SK-N-SH treated with all-trans-retinoic acid at 6 μM for 48 hours (cell line): Measurements from ENCODE around the gene PHPT1.
"Not testable (repeated sequence)": the region's sequence is repeated elsewhere in the genome, so short reads cannot be mapped to it uniquely, and the experiment has no call there.

Source experiments
- ATAC-seq: fragments of 200-7000 bp; cut with Tn5 transposase; 3 replicates; pipeline ENCODE4 v1.9.1; 2020; ENCODE audit warnings: mild to moderate bottlenecking, moderate library complexity
- ARNTL ChIP-seq: fragments of 450-650 bp; formaldehyde crosslinking; IDR thresholded peaks from 2 replicates; pipeline ENCODE4 v1.5.0; 2020; ENCODE audit warnings: low read depth, mild to moderate bottlenecking, moderate library complexity, borderline replicate concordance
- CSDC2 ChIP-seq: fragments of 250-450 bp; sonication (Bioruptor Pico); IDR thresholded peaks from 2 replicates; pipeline ENCODE4 v1.5.0; 2020; ENCODE audit warnings: mild to moderate bottlenecking, moderate library complexity
- ESRRG ChIP-seq: fragments of 250-450 bp; sonication (Bioruptor Pico); IDR thresholded peaks from 2 replicates; pipeline ENCODE4 v1.6.1; 2021; ENCODE audit warnings: mild to moderate bottlenecking
- ISL1 ChIP-seq: fragments of 250-450 bp; sonication (Bioruptor Pico); IDR thresholded peaks from 2 replicates; pipeline ENCODE4 v2.1.2; 2022; ENCODE audit warnings: mild to moderate bottlenecking, moderate library complexity
- OSR1 ChIP-seq: fragments of 250-450 bp; sonication (Bioruptor Pico); IDR thresholded peaks from 2 replicates; pipeline ENCODE4 v1.8.0; 2022; ENCODE audit warnings: moderate library complexity, mild to moderate bottlenecking, inconsistent platforms
- POU6F1 ChIP-seq: fragments of 250-450 bp; sonication (Bioruptor Pico); IDR thresholded peaks from 2 replicates; pipeline ENCODE4 v1.8.0; 2021; ENCODE audit warnings: low read depth, mild to moderate bottlenecking, moderate library complexity, borderline replicate concordance
- PPARA ChIP-seq: fragments of 250-450 bp; sonication (Bioruptor Pico); IDR thresholded peaks from 2 replicates; pipeline ENCODE4 v1.5.0; 2020; ENCODE audit warnings: mild to moderate bottlenecking, borderline replicate concordance
- RARB ChIP-seq: fragments of 250-450 bp; sonication (Bioruptor Pico); IDR thresholded peaks from 2 replicates; pipeline ENCODE4 v1.8.0; 2021; ENCODE audit warnings: mild to moderate bottlenecking, moderate library complexity
- SNAI2 ChIP-seq: fragments of 250-450 bp; sonication (Bioruptor Pico); IDR thresholded peaks from 2 replicates; pipeline ENCODE4 v1.5.0; 2020; ENCODE audit warnings: mild to moderate bottlenecking, moderate library complexity
- TCF4 ChIP-seq: fragments of 250-450 bp; sonication (Bioruptor Pico); IDR thresholded peaks from 2 replicates; pipeline ENCODE4 v1.8.0; 2021; ENCODE audit warnings: mild to moderate bottlenecking, moderate library complexity, borderline replicate concordance
- TOX ChIP-seq: fragments of 250-450 bp; sonication (Bioruptor Pico); IDR thresholded peaks from 2 replicates; pipeline ENCODE4 v1.8.0; 2021; ENCODE audit warnings: mild to moderate bottlenecking, moderate library complexity, borderline replicate concordance
- ZC3H10 ChIP-seq: fragments of 250-450 bp; sonication (Bioruptor Pico); IDR thresholded peaks from 2 replicates; pipeline ENCODE4 v1.5.1; 2021; ENCODE audit warnings: mild to moderate bottlenecking, moderate library complexity
- ZFP3 ChIP-seq: fragments of 250-450 bp; sonication (Bioruptor Pico); IDR thresholded peaks from 2 replicates; pipeline ENCODE4 v1.5.0; 2020; ENCODE audit warnings: mild to moderate bottlenecking, moderate library complexity
- ZFP30 ChIP-seq: fragments of 450-650 bp; formaldehyde crosslinking; IDR thresholded peaks from 2 replicates; pipeline ENCODE4 v1.5.0; 2022; ENCODE audit warnings: mild to moderate bottlenecking, moderate library complexity
- ZNF565 ChIP-seq: fragments of 450-650 bp; formaldehyde crosslinking; conservative IDR thresholded peaks from 2 replicates; pipeline ENCODE4 v1.5.0; 2020; ENCODE audit warnings: low read depth, mild to moderate bottlenecking, moderate library complexity
- ZNF70 ChIP-seq: fragments of 450-650 bp; formaldehyde crosslinking; IDR thresholded peaks from 2 replicates; pipeline ENCODE4 v1.5.0; 2020; ENCODE audit warnings: mild to moderate bottlenecking, moderate library complexity
- ZNF8 ChIP-seq: fragments of 450-650 bp; formaldehyde crosslinking; IDR thresholded peaks from 2 replicates; pipeline ENCODE4 v1.5.0; 2020; ENCODE audit warnings: mild to moderate bottlenecking, moderate library complexity
- TF ChIP-seq, protein P1 (sequence below): fragments of 250-450 bp; sonication (Bioruptor Pico); IDR thresholded peaks from 2 replicates; pipeline ENCODE4 v1.5.0; 2020; ENCODE audit warnings: mild to moderate bottlenecking, moderate library complexity
- TF ChIP-seq, protein P2 (sequence below): fragments of 250-450 bp; sonication (Bioruptor Pico); IDR thresholded peaks from 2 replicates; pipeline ENCODE4 v1.5.1; 2021; ENCODE audit warnings: mild to moderate bottlenecking, moderate library complexity
- TF ChIP-seq, protein P3 (sequence below): fragments of 250-450 bp; sonication (Bioruptor Pico); IDR thresholded peaks from 2 replicates; pipeline ENCODE4 v1.8.0; 2020; ENCODE audit warnings: mild to moderate bottlenecking, moderate library complexity, borderline replicate concordance

The PHPT1 gene

DNA sequence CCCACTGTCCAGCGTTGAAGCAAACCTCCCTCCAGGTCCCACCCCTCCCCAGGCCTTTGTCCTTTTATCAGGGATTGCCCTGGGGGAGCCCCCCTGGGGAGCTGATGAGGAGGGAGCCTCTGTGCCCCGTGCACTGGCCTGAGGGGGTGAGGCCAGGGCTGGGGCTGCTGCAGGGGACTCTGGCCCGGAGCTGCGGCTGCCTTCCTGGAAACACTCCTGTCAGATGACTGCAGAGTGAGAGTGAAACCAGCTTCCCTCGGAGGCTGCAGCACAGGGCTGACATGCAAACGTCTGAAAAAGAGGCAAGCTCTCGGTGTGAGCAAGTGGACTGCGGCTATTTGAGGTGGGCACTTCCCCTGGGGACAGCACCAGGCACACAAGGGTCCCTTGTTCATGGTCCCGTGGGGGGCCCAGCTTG is 32.5 kb downstream of the PHPT1 start (continued):
- TF ChIP-seq PPARA: no peak
- no peak for TF ChIP-seq ZFP3 (CRISPR knock-in tag)
- no peak for TF ChIP-seq ZNF565 (CRISPR knock-in tag)
- no peak for TF ChIP-seq CSDC2
- TF ChIP-seq ZFP30 (CRISPR knock-in tag): no peak

DNA sequence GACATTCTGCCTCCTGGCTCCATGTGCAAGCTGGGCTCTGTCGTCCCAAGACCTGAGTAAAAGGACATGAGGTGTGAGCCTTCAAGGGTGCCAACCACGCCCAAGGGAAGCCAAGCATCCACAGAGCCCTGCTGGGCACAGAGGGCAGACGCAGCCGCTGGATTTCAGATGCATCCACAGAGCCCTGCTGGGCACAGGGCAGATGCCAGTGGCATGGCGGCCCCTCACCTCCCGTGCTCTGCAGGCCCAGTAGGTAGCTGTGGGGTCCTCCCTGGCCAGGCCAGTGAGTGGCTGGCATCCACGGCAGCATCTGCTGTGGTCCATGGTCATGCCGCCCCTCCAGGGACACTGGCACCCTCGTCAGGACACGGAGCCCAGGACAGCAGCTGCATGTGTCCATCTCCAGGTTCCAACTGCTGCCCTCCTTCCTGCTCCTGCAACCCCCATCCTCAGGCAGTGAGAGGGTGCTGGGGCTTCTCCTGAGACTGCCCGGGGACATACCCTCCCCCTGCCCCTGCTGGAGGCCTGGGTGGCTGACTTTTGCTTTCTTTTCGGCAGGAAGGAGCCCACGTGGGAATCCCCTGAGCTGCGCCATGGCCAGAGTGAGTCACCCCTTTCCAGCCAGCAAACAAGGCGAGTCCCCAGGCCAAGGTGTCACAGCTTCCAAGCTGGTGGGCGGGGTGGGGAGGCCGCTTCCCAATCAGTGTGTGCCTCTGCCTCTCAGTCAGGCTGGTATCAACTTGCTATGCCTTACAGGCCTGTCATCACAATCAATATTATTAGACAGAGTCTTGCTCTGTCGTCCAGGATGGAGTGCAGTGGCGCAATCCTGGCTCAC is 33.1 kb downstream of the PHPT1 start:
- ATAC-seq: peak; percentile 11; the same call in 2 of the 3 replicates
- TF ChIP-seq RARB (CRISPR knock-in tag): no peak
- TF ChIP-seq ZFP30 (CRISPR knock-in tag): no peak
- TF ChIP-seq ESRRG: no peak
- TF ChIP-seq ZNF70 (CRISPR knock-in tag): no peak
- no peak for TF ChIP-seq ISL1 (CRISPR knock-in tag)
- TF ChIP-seq, protein P1, sequence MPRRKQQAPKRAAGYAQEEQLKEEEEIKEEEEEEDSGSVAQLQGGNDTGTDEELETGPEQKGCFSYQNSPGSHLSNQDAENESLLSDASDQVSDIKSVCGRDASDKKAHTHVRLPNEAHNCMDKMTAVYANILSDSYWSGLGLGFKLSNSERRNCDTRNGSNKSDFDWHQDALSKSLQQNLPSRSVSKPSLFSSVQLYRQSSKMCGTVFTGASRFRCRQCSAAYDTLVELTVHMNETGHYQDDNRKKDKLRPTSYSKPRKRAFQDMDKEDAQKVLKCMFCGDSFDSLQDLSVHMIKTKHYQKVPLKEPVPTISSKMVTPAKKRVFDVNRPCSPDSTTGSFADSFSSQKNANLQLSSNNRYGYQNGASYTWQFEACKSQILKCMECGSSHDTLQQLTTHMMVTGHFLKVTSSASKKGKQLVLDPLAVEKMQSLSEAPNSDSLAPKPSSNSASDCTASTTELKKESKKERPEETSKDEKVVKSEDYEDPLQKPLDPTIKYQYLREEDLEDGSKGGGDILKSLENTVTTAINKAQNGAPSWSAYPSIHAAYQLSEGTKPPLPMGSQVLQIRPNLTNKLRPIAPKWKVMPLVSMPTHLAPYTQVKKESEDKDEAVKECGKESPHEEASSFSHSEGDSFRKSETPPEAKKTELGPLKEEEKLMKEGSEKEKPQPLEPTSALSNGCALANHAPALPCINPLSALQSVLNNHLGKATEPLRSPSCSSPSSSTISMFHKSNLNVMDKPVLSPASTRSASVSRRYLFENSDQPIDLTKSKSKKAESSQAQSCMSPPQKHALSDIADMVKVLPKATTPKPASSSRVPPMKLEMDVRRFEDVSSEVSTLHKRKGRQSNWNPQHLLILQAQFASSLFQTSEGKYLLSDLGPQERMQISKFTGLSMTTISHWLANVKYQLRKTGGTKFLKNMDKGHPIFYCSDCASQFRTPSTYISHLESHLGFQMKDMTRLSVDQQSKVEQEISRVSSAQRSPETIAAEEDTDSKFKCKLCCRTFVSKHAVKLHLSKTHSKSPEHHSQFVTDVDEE (CRISPR knock-in tag): no peak
- no peak for TF ChIP-seq TCF4 (CRISPR knock-in tag)
- TF ChIP-seq ZNF8 (CRISPR knock-in tag): no peak
- TF ChIP-seq TOX (CRISPR knock-in tag): no peak
- TF ChIP-seq CSDC2: no peak
- no peak for TF ChIP-seq OSR1 (CRISPR knock-in tag)
- no peak for TF ChIP-seq PPARA
- TF ChIP-seq ZFP3 (CRISPR knock-in tag): no peak
- TF ChIP-seq ZC3H10 (CRISPR knock-in tag): no peak
- TF ChIP-seq, protein P2, sequence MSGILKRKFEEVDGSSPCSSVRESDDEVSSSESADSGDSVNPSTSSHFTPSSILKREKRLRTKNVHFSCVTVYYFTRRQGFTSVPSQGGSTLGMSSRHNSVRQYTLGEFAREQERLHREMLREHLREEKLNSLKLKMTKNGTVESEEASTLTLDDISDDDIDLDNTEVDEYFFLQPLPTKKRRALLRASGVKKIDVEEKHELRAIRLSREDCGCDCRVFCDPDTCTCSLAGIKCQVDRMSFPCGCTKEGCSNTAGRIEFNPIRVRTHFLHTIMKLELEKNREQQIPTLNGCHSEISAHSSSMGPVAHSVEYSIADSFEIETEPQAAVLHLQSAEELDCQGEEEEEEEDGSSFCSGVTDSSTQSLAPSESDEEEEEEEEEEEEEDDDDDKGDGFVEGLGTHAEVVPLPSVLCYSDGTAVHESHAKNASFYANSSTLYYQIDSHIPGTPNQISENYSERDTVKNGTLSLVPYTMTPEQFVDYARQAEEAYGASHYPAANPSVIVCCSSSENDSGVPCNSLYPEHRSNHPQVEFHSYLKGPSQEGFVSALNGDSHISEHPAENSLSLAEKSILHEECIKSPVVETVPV (CRISPR knock-in tag): no peak
- TF ChIP-seq, protein P3, sequence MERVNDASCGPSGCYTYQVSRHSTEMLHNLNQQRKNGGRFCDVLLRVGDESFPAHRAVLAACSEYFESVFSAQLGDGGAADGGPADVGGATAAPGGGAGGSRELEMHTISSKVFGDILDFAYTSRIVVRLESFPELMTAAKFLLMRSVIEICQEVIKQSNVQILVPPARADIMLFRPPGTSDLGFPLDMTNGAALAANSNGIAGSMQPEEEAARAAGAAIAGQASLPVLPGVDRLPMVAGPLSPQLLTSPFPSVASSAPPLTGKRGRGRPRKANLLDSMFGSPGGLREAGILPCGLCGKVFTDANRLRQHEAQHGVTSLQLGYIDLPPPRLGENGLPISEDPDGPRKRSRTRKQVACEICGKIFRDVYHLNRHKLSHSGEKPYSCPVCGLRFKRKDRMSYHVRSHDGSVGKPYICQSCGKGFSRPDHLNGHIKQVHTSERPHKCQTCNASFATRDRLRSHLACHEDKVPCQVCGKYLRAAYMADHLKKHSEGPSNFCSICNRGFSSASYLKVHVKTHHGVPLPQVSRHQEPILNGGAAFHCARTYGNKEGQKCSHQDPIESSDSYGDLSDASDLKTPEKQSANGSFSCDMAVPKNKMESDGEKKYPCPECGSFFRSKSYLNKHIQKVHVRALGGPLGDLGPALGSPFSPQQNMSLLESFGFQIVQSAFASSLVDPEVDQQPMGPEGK: no peak
- TF ChIP-seq POU6F1 (CRISPR knock-in tag): no peak
- no peak for TF ChIP-seq SNAI2 (CRISPR knock-in tag)
- no peak for TF ChIP-seq ARNTL (CRISPR knock-in tag)

GRCh38 chr9:136882947-136883283 is 33.7 kb downstream of the PHPT1 start:
- ATAC-seq: not testable (repeated sequence)

GRCh38 chr9:136883670-136884069 is 34.5 kb downstream of the PHPT1 start:
- not testable (repeated sequence) for ATAC-seq
